Suprapubic skin (tissue), 4 donors: ENCODE data around the gene CCDC9B. TPM values are rescaled to one million over a fixed set of nuclear protein-coding genes. Genes with fewer than 3 reads are reported as not detected.
A peak's percentile ranks its signal among the peaks of the same experiment; 100 is the strongest.

ENCODE experiments used
- DNase-seq, 2 donors: peaks; one replicate each; pipeline ENCODE4 v3.0.0-alpha.2; 2019; ENCODE audit warnings: low spot score in 2 of 2
- H3K27ac ChIP-seq: fragments of 200-600 bp; sonication (generic); one replicate; pipeline ENCODE4 v1.5.1; 2019
- H3K27me3 ChIP-seq: fragments of 200-600 bp; sonication (generic); one replicate; pipeline ENCODE4 v1.5.1; 2019
- H3K36me3 ChIP-seq: fragments of 200-600 bp; sonication (generic); one replicate; pipeline ENCODE4 v1.5.1; 2019
- H3K4me1 ChIP-seq: fragments of 200-600 bp; sonication (generic); one replicate; pipeline ENCODE4 v1.5.1; 2019
- H3K4me3 ChIP-seq: fragments of 200-600 bp; sonication (generic); one replicate; pipeline ENCODE4 v1.5.1; 2019; ENCODE audit warnings: mild to moderate bottlenecking
- H3K9me3 ChIP-seq: fragments of 200-600 bp; sonication (generic); one replicate; pipeline ENCODE4 v1.5.1; 2019
- CTCF ChIP-seq, 2 donors: fragments of 200-600 bp in 1 of 2; fragments of 450-650 bp in 1 of 2; sonication (generic) in 1 of 2; IDR thresholded peaks; one replicate each; pipeline ENCODE4 v1.5.1; 2016 to 2019; ENCODE audit warnings: antibody characterized with exemption in 2 of 2, mild to moderate bottlenecking in 1 of 2, moderate library complexity in 1 of 2
- EP300 ChIP-seq: sonication (generic); formaldehyde crosslinking; IDR thresholded peaks from one replicate; pipeline ENCODE4 v1.6.1; 2017; ENCODE audit warnings: antibody characterized with exemption
- POLR2A ChIP-seq, 2 donors: fragments of 450-650 bp; IDR thresholded peaks; one replicate each; pipeline ENCODE4 v1.6.1; 2017; ENCODE audit warnings: antibody characterized with exemption in 2 of 2, mild to moderate bottlenecking in 2 of 2, moderate library complexity in 2 of 2
- POLR2AphosphoS5 ChIP-seq, 3 donors: sonication (generic); formaldehyde crosslinking; IDR thresholded peaks; one replicate each; pipeline ENCODE4 v1.6.1; 2017; ENCODE audit warnings: antibody characterized with exemption in 3 of 3
- WGBS: methylation state at CpG from one replicate; pipeline ENCODE4 v1.1.5; 2018; 5-methylcytosine and 5-hydroxymethylcytosine counted together
- total RNA-seq, 4 donors: library from RNA; depleted of rRNA; stranded (reverse); fragments of >200 nt; gene quantifications; one replicate each; pipeline ENCODE4 v1.1.0, GENCODE V29; 2016

The CCDC9B gene
- total RNA-seq, 4 donors from 2014 or later: 6.1 to 47.9 (median 10.9) TPM

GRCh38 chr15:40338041-40338657, 2.6 kb downstream of the CCDC9B start:
- H3K4me3 ChIP-seq: no peak overlapping the region
- H3K9me3 ChIP-seq: no peaks in the 10 kb centered on the region
- peak overlapping the region; percentile 68 for H3K27ac ChIP-seq
- TF ChIP-seq EP300 (no peak), CTCF (IDR thresholded peaks at IDR 0.05) (peak; percentile 16 to 54), POLR2AphosphoS5 (IDR thresholded peaks at IDR 0.05) (no peak), POLR2A (IDR thresholded peaks at IDR 0.05) (no peak)
- WGBS: 49% methylated on average over 11 of the region's 11 CpGs
- peaks cover 83% of the 10 kb centered on the region for H3K4me1 ChIP-seq
- DNase-seq: no peak
- no peaks in the 10 kb centered on the region for H3K27me3 ChIP-seq
- no peaks in the 10 kb centered on the region for H3K36me3 ChIP-seq

- no peaks in the 10 kb centered on the region for H3K9me3 ChIP-seq
- DNase-seq: no peak
- H3K27me3 ChIP-seq: no peaks in the 10 kb centered on the region
- H3K4me1 ChIP-seq: peaks cover 77% of the 10 kb centered on the region
- 67% methylated on average over 1 of the region's 19 CpGs for WGBS
- peak overlapping the region; percentile 2 for H3K27ac ChIP-seq
- H3K4me3 ChIP-seq: no peak overlapping the region
- TF ChIP-seq POLR2A (IDR thresholded peaks at IDR 0.05) (no peak), CTCF (IDR thresholded peaks at IDR 0.05) (no peak), POLR2AphosphoS5 (IDR thresholded peaks at IDR 0.05) (no peak)
- H3K36me3 ChIP-seq: no peaks in the 10 kb centered on the region
These were observed 3.1 kb downstream of the CCDC9B start for GRCh38 chr15:40337597-40337996.

- no peak overlapping the region for H3K27ac ChIP-seq
- no peak overlapping the region for H3K4me3 ChIP-seq
- WGBS: 72% methylated on average over 5 of the region's 5 CpGs
- TF ChIP-seq POLR2A (IDR thresholded peaks at IDR 0.05) (no peak), POLR2AphosphoS5 (IDR thresholded peaks at IDR 0.05) (no peak), CTCF (IDR thresholded peaks at IDR 0.05) (no peak), EP300 (no peak)
- H3K27me3 ChIP-seq: no peaks in the 10 kb centered on the region
- DNase-seq: no peak
- H3K36me3 ChIP-seq: no peaks in the 10 kb centered on the region
- peaks cover 76% of the 10 kb centered on the region for H3K4me1 ChIP-seq
- no peaks in the 10 kb centered on the region for H3K9me3 ChIP-seq
These were observed 4.0 kb downstream of the CCDC9B start for GRCh38 chr15:40336744-40337122.

- Histone ChIP-seq H3K4me3 (no peak overlapping the region), H3K4me1 (peaks cover 70% of the 10 kb centered on the region), H3K27ac (no peak overlapping the region), H3K9me3 (no peaks in the 10 kb centered on the region), H3K27me3 (no peaks in the 10 kb centered on the region), H3K36me3 (no peaks in the 10 kb centered on the region)
- TF ChIP-seq POLR2AphosphoS5 (IDR thresholded peaks at IDR 0.05) (no peak), EP300 (no peak), POLR2A (IDR thresholded peaks at IDR 0.05) (no peak), CTCF (IDR thresholded peaks at IDR 0.05) (no peak)
- WGBS: 84% methylated on average over 12 of the region's 13 CpGs
- no peak for DNase-seq
These were observed 4.6 kb downstream of the CCDC9B start for GRCh38 chr15:40335938-40336743.

- Histone ChIP-seq H3K9me3 (no peaks in the 10 kb centered on the region), H3K4me1 (peaks cover 63% of the 10 kb centered on the region), H3K27ac (peak overlapping the region; percentile 42), H3K4me3 (no peak overlapping the region), H3K27me3 (no peaks in the 10 kb centered on the region), H3K36me3 (no peaks in the 10 kb centered on the region)
- WGBS: 90% methylated on average over 4 of the region's 26 CpGs
- DNase-seq: no peak
- TF ChIP-seq POLR2AphosphoS5 (IDR thresholded peaks at IDR 0.05) (no peak), EP300 (no peak), CTCF (IDR thresholded peaks at IDR 0.05) (no peak), POLR2A (IDR thresholded peaks at IDR 0.05) (no peak)
These were observed 5.6 kb downstream of the CCDC9B start for GRCh38 chr15:40334941-40335795.
